ENCODE data around the gene ITGA1. TPM values are rescaled to one million over a fixed set of nuclear protein-coding genes. Genes with fewer than 3 reads are reported as not detected.

The ITGA1 gene
- total RNA-seq, 4 donors from 2014 or later: 2.4 to 10.7 (median 5.4) TPM

- intact Hi-C loops (cut with DNase I; ENCODE audit: low total_unique reads): no loop called here
- no peak for DNase-seq (ENCODE audit: low spot score in 2 of 2)
- 95 to 100% methylated on average over 2 of the region's 2 CpGs for WGBS, 2 donors
- H3K4me3 ChIP-seq (ENCODE audit: low read depth, poor library complexity, severe bottlenecking): no peak overlapping the region
- no peak for TF ChIP-seq POLR2A (IDR thresholded peaks at IDR 0.05)
- no peak for TF ChIP-seq CTCF (IDR thresholded peaks at IDR 0.05)
These were observed 46.6 kb downstream of the ITGA1 start for GRCh38 chr5:52834320-52834719.

- no peak for DNase-seq (ENCODE audit: low spot score in 2 of 2)
- H3K4me3 ChIP-seq (ENCODE audit: low read depth, poor library complexity, severe bottlenecking): no peak overlapping the region
- intact Hi-C loops (cut with DNase I; ENCODE audit: low total_unique reads): no loop called here
- WGBS, 2 donors: 68 to 75% methylated on average over 7 of the region's 7 CpGs
- TF ChIP-seq CTCF (IDR thresholded peaks at IDR 0.05): no peak
- TF ChIP-seq POLR2A (IDR thresholded peaks at IDR 0.05): no peak
These were observed 49.4 kb downstream of the ITGA1 start for GRCh38 chr5:52837068-52837467.

- TF ChIP-seq CTCF (IDR thresholded peaks at IDR 0.05) (no peak), POLR2A (IDR thresholded peaks at IDR 0.05) (no peak)
- no peak for DNase-seq (ENCODE audit: low spot score in 2 of 2)
- whole genome bisulfite sequencing, 2 donors: 59 to 66% methylated on average over 2 of the region's 2 CpGs
- intact Hi-C loops (cut with DNase I; ENCODE audit: low total_unique reads): no loop called here
- H3K4me3 ChIP-seq (ENCODE audit: low read depth, poor library complexity, severe bottlenecking): no peak overlapping the region
These were observed 49.9 kb downstream of the ITGA1 start for GRCh38 chr5:52837591-52838001.

GRCh38 chr5:52838326-52839015 is 50.8 kb downstream of the ITGA1 start:
- intact Hi-C loops (cut with DNase I; ENCODE audit: low total_unique reads): no loop called here
- TF ChIP-seq POLR2A (IDR thresholded peaks at IDR 0.05): no peak
- TF ChIP-seq CTCF (IDR thresholded peaks at IDR 0.05): no peak
- 84 to 85% methylated on average over 7 of the region's 7 CpGs for WGBS, 2 donors

GRCh38 chr5:52839285-52839684 is 51.6 kb downstream of the ITGA1 start:
- DNase-seq (ENCODE audit: low spot score in 2 of 2): no peak
- TF ChIP-seq CTCF (IDR thresholded peaks at IDR 0.05) (no peak), POLR2A (IDR thresholded peaks at IDR 0.05) (no peak)
- no peak overlapping the region for H3K4me3 ChIP-seq (ENCODE audit: low read depth, poor library complexity, severe bottlenecking)
- intact Hi-C loops (cut with DNase I; ENCODE audit: low total_unique reads): no loop called here
- 93 to 96% methylated on average over 1 of the region's 1 CpG for WGBS, 2 donors

More at GRCh38 chr5:52838326-52839015, 50.8 kb downstream of the ITGA1 start:
- DNase-seq (ENCODE audit: low spot score in 2 of 2): no peak
- no peak overlapping the region for H3K4me3 ChIP-seq (ENCODE audit: low read depth, poor library complexity, severe bottlenecking)

Data from lower leg skin (tissue), 4 donors.